Transverse colon (tissue), 4 donors: ENCODE data around the gene PSKH1. TPM values are rescaled to one million over a fixed set of nuclear protein-coding genes. Genes with fewer than 3 reads are reported as not detected.
"Not testable (repeated sequence)": the region's sequence is repeated elsewhere in the genome, so short reads cannot be mapped to it uniquely, and the experiment has no call there.

Source experiments
- DNase-seq: peaks from one replicate; pipeline ENCODE4 v3.0.0-alpha.2; 2019
- H3K27ac ChIP-seq, 4 donors: fragments of 200-600 bp; sonication (generic); 2 replicates each; pipeline ENCODE4 v1.5.1; 2016 to 2018; ENCODE audit warnings: inconsistent platforms in 4 of 4
- H3K27me3 ChIP-seq: fragments of 200-600 bp; sonication (generic); 2 replicates; pipeline ENCODE4 v1.5.1; 2017; ENCODE audit warnings: inconsistent platforms
- H3K36me3 ChIP-seq, 4 donors: fragments of 200-600 bp; sonication (generic); 2 replicates each; pipeline ENCODE4 v1.5.1; 2017 to 2019; ENCODE audit warnings: inconsistent platforms in 4 of 4
- H3K4me1 ChIP-seq, 4 donors: fragments of 200-600 bp; sonication (generic); 2 replicates each; pipeline ENCODE4 v1.5.1; 2017 to 2020; ENCODE audit warnings: inconsistent platforms in 4 of 4
- H3K4me3 ChIP-seq, 4 donors: fragments of 200-600 bp; sonication (generic); 1 replicate in 1 of 4; 2 replicates in 3 of 4; pipeline versions ENCODE4 v1.5.1 to v1.6.1; 2017 to 2019; ENCODE audit warnings: inconsistent platforms in 4 of 4
- H3K9me3 ChIP-seq, 2 donors: fragments of 200-600 bp; sonication (generic); 2 replicates each; pipeline ENCODE4 v1.5.1; 2017 to 2019; ENCODE audit warnings: inconsistent platforms in 2 of 2
- CTCF ChIP-seq, 5 experiments: fragments of 200-600 bp in 3 of 5; fragments of 450-650 bp in 2 of 5; sonication (generic) in 3 of 5; IDR thresholded peaks; 1 replicate in 2 of 5; 2 replicates in 3 of 5; pipeline ENCODE4 v1.5.1; 2016 to 2017; ENCODE audit warnings: antibody characterized with exemption in 5 of 5, inconsistent platforms in 3 of 5, mild to moderate bottlenecking in 2 of 5, moderate library complexity in 1 of 5
- EP300 ChIP-seq: sonication (generic); formaldehyde crosslinking; IDR thresholded peaks from one replicate; pipeline ENCODE4 v1.6.1; 2017; ENCODE audit warnings: antibody characterized with exemption, low read depth
- POLR2A ChIP-seq: fragments of 450-650 bp; IDR thresholded peaks from one replicate; pipeline ENCODE4 v1.6.1; 2016; ENCODE audit warnings: antibody characterized with exemption, mild to moderate bottlenecking, moderate library complexity
- POLR2AphosphoS5 ChIP-seq, 3 donors: sonication (generic); formaldehyde crosslinking; IDR thresholded peaks; one replicate each; pipeline ENCODE4 v1.6.1; 2016; ENCODE audit warnings: antibody characterized with exemption in 3 of 3
- WGBS, 2 donors: methylation state at CpG; one replicate each; pipeline ENCODE4 v1.1.5; 2018; ENCODE audit warnings: low coverage in 1 of 2; 5-methylcytosine and 5-hydroxymethylcytosine counted together
- in situ Hi-C, 4 donors: fragments of 200-750 bp; cut with MboI; loops; one replicate each; pipeline versions ENCODE4 v1.15.0 to v1.15.1; 2017; ENCODE audit warnings: low sequenced_read_pairs in 3 of 4, low pct_ligation_motif_present in 1 of 4, low pct_unique_long_range_greater_than_20kb in 1 of 4
- intact Hi-C: fragments of 100-400 bp; cut with DNase I; formaldehyde crosslinking; loops from one replicate; pipeline ENCODE4 v1.15.1; 2023; ENCODE audit warnings: low total_unique reads
- total RNA-seq, 4 donors: library from RNA; depleted of rRNA; stranded (reverse); fragments of >200 nt; gene quantifications; one replicate each; pipeline ENCODE4 v1.1.0, GENCODE V29; 2016

The PSKH1 gene
- total RNA-seq, 4 donors from 2014 or later = 24.1 to 132 (median 56.2) TPM

GRCh38 chr16:67971111-67971510, 78.1 kb downstream of the PSKH1 start:
- no peak overlapping the region for H3K27ac ChIP-seq
- WGBS, 2 donors = 94% methylated on average over 9 of the region's 9 CpGs; no CpG with 5 or more reads in 1 of the 2 donors
- no peak for DNase-seq
- TF ChIP-seq CTCF (IDR thresholded peaks at IDR 0.05) = no peak
- no peak for TF ChIP-seq POLR2AphosphoS5 (IDR thresholded peaks at IDR 0.05)
- TF ChIP-seq EP300 = no peak
- TF ChIP-seq POLR2A = no peak
- H3K4me1 ChIP-seq = peaks cover 11 to 22% (median 16%) of the 10 kb centered on the region in 4 donors
- H3K36me3 ChIP-seq = no peaks in the 10 kb centered on the region
- intact Hi-C loops = loop anchor here (5.0 kb wide), 1 partner anchor 1676 kb away; no protein-coding TSS in a partner anchor
- H3K4me3 ChIP-seq = no peak overlapping the region
- H3K27me3 ChIP-seq = peaks cover 22% of the 10 kb centered on the region
- in situ Hi-C loops = no loop called here
- no peaks in the 10 kb centered on the region for H3K9me3 ChIP-seq

- intact Hi-C loops = loop anchor here (5.0 kb wide), 1 partner anchor 1675 kb away; no protein-coding TSS in a partner anchor
- H3K36me3 ChIP-seq, H3K9me3 ChIP-seq, in situ Hi-C loops, H3K4me3 ChIP-seq, DNase-seq, H3K27ac ChIP-seq: not testable (repeated sequence)
- H3K27me3 ChIP-seq = peaks cover 22% of the 10 kb centered on the region
- H3K4me1 ChIP-seq = peaks cover 0 to 10% (median 8%) of the 10 kb centered on the region in 4 donors
- 75 to 89% methylated on average over 3 to 7 of the region's 7 CpGs for WGBS, 2 donors
These were observed 79.2 kb downstream of the PSKH1 start for GRCh38 chr16:67972285-67972684.

- Histone ChIP-seq H3K4me1 (no peaks in the 10 kb centered on the region), H3K27ac (peak overlapping the region in 1 of 4 donors; percentile 30), H3K36me3 (no peaks in the 10 kb centered on the region), H3K4me3 (no peak overlapping the region), H3K9me3 (no peaks in the 10 kb centered on the region), H3K27me3 (no peaks in the 10 kb centered on the region)
- in situ Hi-C loops = no loop called here
- no peak for TF ChIP-seq POLR2AphosphoS5 (IDR thresholded peaks at IDR 0.05)
- intact Hi-C loops = no loop called here
- 54 to 72% methylated on average over 4 to 14 of the region's 14 CpGs for WGBS, 2 donors
- no peak for DNase-seq
These were observed 82.5 kb downstream of the PSKH1 start for GRCh38 chr16:67975321-67976105.

GRCh38 chr16:67976205-67976604, 83.2 kb downstream of the PSKH1 start:
- Histone ChIP-seq H3K4me1 (no peaks in the 10 kb centered on the region), H3K36me3 (no peaks in the 10 kb centered on the region), H3K4me3 (no peak overlapping the region), H3K27me3 (no peaks in the 10 kb centered on the region), H3K9me3 (no peaks in the 10 kb centered on the region), H3K27ac (no peak overlapping the region)
- intact Hi-C loops = no loop called here
- WGBS, 2 donors = 100% methylated on average over 2 of the region's 2 CpGs; no CpG with 5 or more reads in 1 of the 2 donors
- no peak for DNase-seq
- in situ Hi-C loops = no loop called here
- TF ChIP-seq POLR2AphosphoS5 (IDR thresholded peaks at IDR 0.05) = no peak
- TF ChIP-seq POLR2A = no peak
- TF ChIP-seq EP300 = no peak
- no peak for TF ChIP-seq CTCF (IDR thresholded peaks at IDR 0.05)

- intact Hi-C loops = no loop called here
- WGBS, 2 donors = 75% methylated on average over 4 of the region's 5 CpGs; no CpG with 5 or more reads in 1 of the 2 donors
- H3K4me1 ChIP-seq = no peaks in the 10 kb centered on the region
- no peaks in the 10 kb centered on the region for H3K36me3 ChIP-seq
- no peaks in the 10 kb centered on the region for H3K9me3 ChIP-seq
- H3K4me3 ChIP-seq = no peak overlapping the region
- H3K27ac ChIP-seq = no peak overlapping the region
- no peak for DNase-seq
- no peak for TF ChIP-seq CTCF (IDR thresholded peaks at IDR 0.05)
- TF ChIP-seq POLR2AphosphoS5 (IDR thresholded peaks at IDR 0.05) = no peak
- no peak for TF ChIP-seq POLR2A
- no peak for TF ChIP-seq EP300
- in situ Hi-C loops = no loop called here
- H3K27me3 ChIP-seq = no peaks in the 10 kb centered on the region
These were observed 84.0 kb downstream of the PSKH1 start for GRCh38 chr16:67977005-67977404.
